ENCODE data around the gene JAKMIP1. TPM values are rescaled to one million over a fixed set of nuclear protein-coding genes. Genes with fewer than 3 reads are reported as not detected.

JAKMIP1 gene
- total and polyA plus RNA-seq, 2 of the 13 experiments (the other 11 are each of a cell fraction or from before 2014, with no cell fraction given): not detected

DNA sequence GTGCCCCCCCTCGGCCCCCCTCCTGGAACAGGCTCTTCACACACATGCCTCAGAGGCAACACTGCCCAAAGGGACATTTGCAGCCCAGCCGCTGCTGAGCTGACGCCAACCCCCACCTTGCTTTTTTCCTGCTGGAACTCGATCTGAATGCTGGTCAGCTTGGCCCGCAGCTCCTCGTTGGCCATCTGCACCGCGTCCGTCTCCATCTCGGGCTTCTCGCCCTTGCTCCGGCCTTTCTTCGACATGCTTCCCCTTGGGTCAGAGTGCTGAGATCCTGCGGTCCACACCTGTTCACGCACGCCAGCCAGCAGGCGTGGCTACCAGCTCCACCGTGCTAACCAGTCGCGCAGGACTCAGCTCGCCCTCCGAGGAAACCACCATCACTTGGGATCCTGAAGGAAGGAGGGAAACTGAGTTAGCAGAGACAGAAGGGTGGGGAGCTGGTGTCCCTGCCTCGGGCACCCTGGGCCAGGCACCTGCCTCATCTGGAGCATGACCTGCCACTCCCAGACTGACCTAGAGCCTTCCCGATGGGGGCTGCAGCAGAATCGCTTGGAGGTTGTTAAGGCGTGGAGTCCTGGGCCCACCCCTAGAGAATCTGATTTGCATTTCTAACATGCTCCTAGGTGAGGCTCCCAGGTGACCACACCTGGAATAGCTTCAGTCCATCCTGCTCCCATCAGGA, 87.6 kb downstream of the JAKMIP1 start:
- ATAC-seq (no peak), DNase-seq (ENCODE audit: low spot score) (no peak), FAIRE-seq (no peak)
- H3K27ac ChIP-seq (ENCODE audit: extremely low read length, insufficient read depth, low read length): no peak overlapping the region
- POLR2A ChIA-PET: no interaction called here
- no peaks in the 10 kb centered on the region for H3K9me3 ChIP-seq (ENCODE audit: low read length)
- TF ChIP-seq, protein P1, sequence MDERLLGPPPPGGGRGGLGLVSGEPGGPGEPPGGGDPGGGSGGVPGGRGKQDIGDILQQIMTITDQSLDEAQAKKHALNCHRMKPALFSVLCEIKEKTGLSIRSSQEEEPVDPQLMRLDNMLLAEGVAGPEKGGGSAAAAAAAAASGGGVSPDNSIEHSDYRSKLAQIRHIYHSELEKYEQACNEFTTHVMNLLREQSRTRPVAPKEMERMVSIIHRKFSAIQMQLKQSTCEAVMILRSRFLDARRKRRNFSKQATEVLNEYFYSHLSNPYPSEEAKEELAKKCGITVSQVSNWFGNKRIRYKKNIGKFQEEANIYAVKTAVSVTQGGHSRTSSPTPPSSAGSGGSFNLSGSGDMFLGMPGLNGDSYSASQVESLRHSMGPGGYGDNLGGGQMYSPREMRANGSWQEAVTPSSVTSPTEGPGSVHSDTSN (CRISPR knock-in tag; IDR thresholded peaks at IDR 0.05): no peak
- TF ChIP-seq, protein P2, sequence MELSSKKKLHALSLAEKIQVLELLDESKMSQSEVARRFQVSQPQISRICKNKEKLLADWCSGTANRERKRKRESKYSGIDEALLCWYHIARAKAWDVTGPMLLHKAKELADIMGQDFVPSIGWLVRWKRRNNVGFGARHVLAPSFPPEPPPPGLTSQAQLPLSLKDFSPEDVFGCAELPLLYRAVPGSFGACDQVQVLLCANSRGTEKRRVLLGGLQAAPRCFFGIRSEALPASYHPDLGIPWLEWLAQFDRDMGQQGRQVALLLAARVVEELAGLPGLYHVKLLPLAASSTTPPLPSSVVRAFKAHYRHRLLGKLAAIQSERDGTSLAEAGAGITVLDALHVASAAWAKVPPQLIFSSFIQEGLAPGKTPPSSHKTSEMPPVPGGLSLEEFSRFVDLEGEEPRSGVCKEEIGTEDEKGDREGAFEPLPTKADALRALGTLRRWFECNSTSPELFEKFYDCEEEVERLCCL (CRISPR knock-in tag; IDR thresholded peaks at IDR 0.05; ENCODE audit: borderline replicate concordance): no peak
- 0 out of 2 replicates have a peak, but pooled peaks cover 4% of the 10 kb centered on the region for H4K20me1 ChIP-seq (ENCODE audit: insufficient read depth, low read length)
- intact Hi-C loops (cut with micrococcal nuclease; ENCODE audit: unreplicated experiment): no loop called here
- WGBS (ENCODE audit: low lambda C conversion rate): 43% methylated on average over 24 of the region's 26 CpGs
- in situ Hi-C loops (cut with HindIII; ENCODE audit: extremely low pct_ligation_motif_present, low pct_unique_long_range_greater_than_20kb): no loop called here
- H3K27me3 ChIP-seq (ENCODE audit: control insufficient read depth in 1 of 2, insufficient read depth in 2 of 2, low read length in 2 of 2): peaks cover 9 to 12% of the 10 kb centered on the region in 2 experiments; a peak in 4 of 5 replicates
- no TSS peak for BruUV-seq (replicated peaks)
- H3K4me3 ChIP-seq (replicated peaks in 1 of 3; ENCODE audit: insufficient read depth in 1 of 3, low read depth in 2 of 3, low read length in 3 of 3): no peak overlapping the region
- H3K79me2 ChIP-seq (ENCODE audit: insufficient read depth, low read length): no peaks in the 10 kb centered on the region
- H2AFZ ChIP-seq (ENCODE audit: low read length): no peak overlapping the region
- CTCF ChIA-PET (ENCODE audit: low intra/inter-chr PET ratio, low total read pairs): no interaction called here
- H3K4me2 ChIP-seq (ENCODE audit: low read depth, low read length): no peak overlapping the region
- no peak overlapping the region for H3K9ac ChIP-seq (ENCODE audit: insufficient read depth, low read depth, low read length)
- no peaks in the 10 kb centered on the region for H3K4me1 ChIP-seq (ENCODE audit: insufficient read depth, low read length)
- no peaks in the 10 kb centered on the region for H3K36me3 ChIP-seq (replicated peaks in 1 of 2; ENCODE audit: control insufficient read depth in 1 of 2, insufficient read depth in 2 of 2, low read length in 2 of 2)

DNA sequence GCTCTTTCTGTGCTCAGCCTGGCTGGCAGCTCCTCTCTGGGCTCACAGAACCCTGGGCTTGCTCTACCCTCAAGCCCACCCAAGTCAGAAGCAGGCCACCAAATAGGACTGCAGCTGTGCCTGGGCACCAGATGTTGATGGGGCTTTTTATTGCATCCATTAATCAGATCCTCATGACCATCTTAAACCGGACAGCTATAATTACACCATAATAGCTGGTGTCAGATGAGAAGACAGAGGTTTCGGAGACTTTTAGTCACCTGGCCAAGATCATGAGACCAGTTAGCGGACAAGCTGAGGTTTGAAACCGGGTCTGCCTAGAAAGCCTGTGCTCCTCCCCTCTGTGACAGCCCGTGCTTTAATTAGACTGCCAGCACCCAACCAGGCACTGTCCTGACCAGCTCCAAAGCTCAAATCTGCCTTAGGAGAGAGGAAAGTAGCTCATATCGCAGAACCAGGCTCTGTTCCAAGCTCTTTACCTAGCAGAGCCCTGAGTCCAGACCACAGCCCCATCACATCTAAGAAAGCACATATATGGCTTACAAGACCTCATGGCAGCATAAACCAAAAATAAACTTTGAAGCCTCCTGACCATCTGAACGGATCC, 88.9 kb downstream of the JAKMIP1 start:
- FAIRE-seq (no peak), DNase-seq (ENCODE audit: low spot score) (no peak), ATAC-seq (no peak)
- Histone ChIP-seq H4K20me1 (ENCODE audit: insufficient read depth, low read length) (0 out of 2 replicates have a peak, but pooled peaks cover 4% of the 10 kb centered on the region), H3K36me3 (replicated peaks in 1 of 2; ENCODE audit: control insufficient read depth in 1 of 2, insufficient read depth in 2 of 2, low read length in 2 of 2) (no peaks in the 10 kb centered on the region), H3K9me3 (ENCODE audit: low read length) (no peaks in the 10 kb centered on the region), H3K9ac (ENCODE audit: insufficient read depth, low read depth, low read length) (no peak overlapping the region), H2AFZ (ENCODE audit: low read length) (no peak overlapping the region), H3K79me2 (ENCODE audit: insufficient read depth, low read length) (no peaks in the 10 kb centered on the region), H3K27ac (ENCODE audit: extremely low read length, insufficient read depth, low read length) (no peak overlapping the region), H3K4me3 (replicated peaks in 1 of 3; ENCODE audit: insufficient read depth in 1 of 3, low read depth in 2 of 3, low read length in 3 of 3) (no peak overlapping the region), H3K4me2 (ENCODE audit: low read depth, low read length) (no peak overlapping the region), H3K27me3 (ENCODE audit: control insufficient read depth in 1 of 2, insufficient read depth in 2 of 2, low read length in 2 of 2) (peaks cover 9 to 23% of the 10 kb centered on the region in 2 experiments; a peak in 4 of 5 replicates), H3K4me1 (ENCODE audit: insufficient read depth, low read length) (no peaks in the 10 kb centered on the region)
- ChIA-PET POLR2A (no interaction called here), CTCF (ENCODE audit: low intra/inter-chr PET ratio, low total read pairs) (no interaction called here)
- BruUV-seq (replicated peaks): no TSS peak
- 19% methylated on average over 6 of the region's 7 CpGs for WGBS (ENCODE audit: low lambda C conversion rate)
- intact Hi-C loops (cut with micrococcal nuclease; ENCODE audit: unreplicated experiment): no loop called here
- in situ Hi-C loops (cut with HindIII; ENCODE audit: extremely low pct_ligation_motif_present, low pct_unique_long_range_greater_than_20kb): no loop called here
- TF ChIP-seq ZNF75D (CRISPR knock-in tag; IDR thresholded peaks at IDR 0.05; ENCODE audit: borderline replicate concordance): no peak
- TF ChIP-seq, protein P3, sequence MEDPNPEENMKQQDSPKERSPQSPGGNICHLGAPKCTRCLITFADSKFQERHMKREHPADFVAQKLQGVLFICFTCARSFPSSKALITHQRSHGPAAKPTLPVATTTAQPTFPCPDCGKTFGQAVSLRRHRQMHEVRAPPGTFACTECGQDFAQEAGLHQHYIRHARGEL (CRISPR knock-in tag; IDR thresholded peaks at IDR 0.05): no peak
- TF ChIP-seq NFYB (CRISPR knock-in tag; IDR thresholded peaks at IDR 0.05): no peak
- TF ChIP-seq FOSL1 (CRISPR knock-in tag; IDR thresholded peaks at IDR 0.05; ENCODE audit: borderline replicate concordance): no peak
- TF ChIP-seq, protein P4, sequence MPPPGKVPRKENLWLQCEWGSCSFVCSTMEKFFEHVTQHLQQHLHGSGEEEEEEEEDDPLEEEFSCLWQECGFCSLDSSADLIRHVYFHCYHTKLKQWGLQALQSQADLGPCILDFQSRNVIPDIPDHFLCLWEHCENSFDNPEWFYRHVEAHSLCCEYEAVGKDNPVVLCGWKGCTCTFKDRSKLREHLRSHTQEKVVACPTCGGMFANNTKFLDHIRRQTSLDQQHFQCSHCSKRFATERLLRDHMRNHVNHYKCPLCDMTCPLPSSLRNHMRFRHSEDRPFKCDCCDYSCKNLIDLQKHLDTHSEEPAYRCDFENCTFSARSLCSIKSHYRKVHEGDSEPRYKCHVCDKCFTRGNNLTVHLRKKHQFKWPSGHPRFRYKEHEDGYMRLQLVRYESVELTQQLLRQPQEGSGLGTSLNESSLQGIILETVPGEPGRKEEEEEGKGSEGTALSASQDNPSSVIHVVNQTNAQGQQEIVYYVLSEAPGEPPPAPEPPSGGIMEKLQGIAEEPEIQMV (CRISPR knock-in tag; IDR thresholded peaks at IDR 0.05; ENCODE audit: low read depth): no peak
- TF ChIP-seq HES4 (CRISPR knock-in tag; IDR thresholded peaks at IDR 0.05; ENCODE audit: borderline replicate concordance): no peak
- TF ChIP-seq, protein P5, sequence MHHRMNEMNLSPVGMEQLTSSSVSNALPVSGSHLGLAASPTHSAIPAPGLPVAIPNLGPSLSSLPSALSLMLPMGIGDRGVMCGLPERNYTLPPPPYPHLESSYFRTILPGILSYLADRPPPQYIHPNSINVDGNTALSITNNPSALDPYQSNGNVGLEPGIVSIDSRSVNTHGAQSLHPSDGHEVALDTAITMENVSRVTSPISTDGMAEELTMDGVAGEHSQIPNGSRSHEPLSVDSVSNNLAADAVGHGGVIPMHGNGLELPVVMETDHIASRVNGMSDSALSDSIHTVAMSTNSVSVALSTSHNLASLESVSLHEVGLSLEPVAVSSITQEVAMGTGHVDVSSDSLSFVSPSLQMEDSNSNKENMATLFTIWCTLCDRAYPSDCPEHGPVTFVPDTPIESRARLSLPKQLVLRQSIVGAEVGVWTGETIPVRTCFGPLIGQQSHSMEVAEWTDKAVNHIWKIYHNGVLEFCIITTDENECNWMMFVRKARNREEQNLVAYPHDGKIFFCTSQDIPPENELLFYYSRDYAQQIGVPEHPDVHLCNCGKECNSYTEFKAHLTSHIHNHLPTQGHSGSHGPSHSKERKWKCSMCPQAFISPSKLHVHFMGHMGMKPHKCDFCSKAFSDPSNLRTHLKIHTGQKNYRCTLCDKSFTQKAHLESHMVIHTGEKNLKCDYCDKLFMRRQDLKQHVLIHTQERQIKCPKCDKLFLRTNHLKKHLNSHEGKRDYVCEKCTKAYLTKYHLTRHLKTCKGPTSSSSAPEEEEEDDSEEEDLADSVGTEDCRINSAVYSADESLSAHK (CRISPR knock-in tag; IDR thresholded peaks at IDR 0.05; ENCODE audit: borderline replicate concordance): no peak
